HG02763 (cell line): ENCODE data around the gene ICOSLG.
"Not testable (repeated sequence)": the region's sequence is repeated elsewhere in the genome, so short reads cannot be mapped to it uniquely, and the experiment has no call there.

ENCODE experiments used
- ATAC-seq: cut with Tn5 transposase; IDR thresholded peaks from one replicate; pipeline ENCODE4 v1.9.1; 2021; ENCODE audit warnings: mild to moderate bottlenecking, moderate library complexity; ENCODE audit not compliant: unreplicated experiment

Gene ICOSLG

GRCh38 chr21:44227614-44228013, 13.1 kb downstream of the ICOSLG start:
- ATAC-seq, result not testable (repeated sequence)

GRCh38 chr21:44225605-44226004, 15.1 kb downstream of the ICOSLG start:
- not testable (repeated sequence) for ATAC-seq

DNA sequence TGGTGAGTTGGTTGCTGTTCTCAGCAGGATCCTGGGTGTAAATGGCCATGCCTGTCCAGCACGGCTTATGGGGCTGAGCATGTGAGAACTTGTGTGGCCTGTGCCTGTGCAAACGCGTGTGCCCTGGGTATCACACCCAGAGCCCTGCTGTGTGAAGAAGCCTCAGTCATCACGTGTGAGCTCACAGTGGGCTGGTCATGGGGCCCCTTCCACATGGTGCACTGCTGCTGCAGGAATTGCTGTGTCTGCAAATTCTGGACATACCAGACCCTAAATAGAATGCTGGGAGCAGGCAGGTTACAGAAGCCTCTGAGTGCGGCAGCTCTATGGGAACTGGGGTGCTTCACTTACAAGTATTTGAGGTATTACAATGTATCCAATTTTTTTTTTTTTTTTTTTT, 17.4 kb downstream of the ICOSLG start:
- ATAC-seq, result not testable (repeated sequence)

DNA sequence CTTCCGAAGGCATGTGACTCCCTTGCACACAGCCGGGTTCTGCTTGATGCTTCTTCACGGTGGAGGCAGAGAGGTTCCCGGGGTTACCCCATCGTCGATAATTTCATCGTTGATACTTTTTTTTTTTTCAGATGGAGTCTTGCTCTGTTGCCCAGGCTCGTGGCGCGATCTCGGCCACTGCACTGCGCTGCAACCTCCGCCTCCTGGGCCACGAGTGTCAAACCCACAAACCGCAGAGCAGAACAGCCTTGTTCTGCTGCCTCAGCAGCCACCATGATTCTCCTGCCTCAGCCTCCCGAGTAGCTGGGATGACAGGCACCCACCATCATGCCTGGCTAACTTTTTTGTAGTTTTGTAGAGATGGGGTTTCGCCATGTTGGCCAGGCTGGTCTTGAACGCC, 20.1 kb downstream of the ICOSLG start:
- ATAC-seq, result not testable (repeated sequence)

GRCh38 chr21:44218461-44218860, 22.3 kb downstream of the ICOSLG start:
- ATAC-seq, result not testable (repeated sequence)

DNA sequence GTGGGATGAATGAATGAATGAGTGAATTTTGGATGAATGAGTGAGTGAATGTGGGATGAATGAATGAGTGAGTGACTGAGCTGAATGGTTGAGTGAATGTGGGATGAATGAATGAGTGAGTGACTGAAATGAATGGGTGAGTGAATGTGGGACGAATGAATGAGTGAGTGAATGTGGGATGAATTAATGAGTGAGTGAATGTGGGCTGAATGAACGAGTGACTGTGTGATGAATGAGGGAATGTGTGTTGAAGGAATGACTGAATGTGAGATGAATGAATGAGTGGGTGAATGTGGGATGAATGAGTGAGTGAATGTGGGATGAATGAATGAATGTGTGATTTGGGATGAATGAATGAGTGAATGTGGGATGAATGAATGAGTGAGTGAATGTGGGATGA, 28.8 kb downstream of the ICOSLG start:
- not testable (repeated sequence) for ATAC-seq

DNA sequence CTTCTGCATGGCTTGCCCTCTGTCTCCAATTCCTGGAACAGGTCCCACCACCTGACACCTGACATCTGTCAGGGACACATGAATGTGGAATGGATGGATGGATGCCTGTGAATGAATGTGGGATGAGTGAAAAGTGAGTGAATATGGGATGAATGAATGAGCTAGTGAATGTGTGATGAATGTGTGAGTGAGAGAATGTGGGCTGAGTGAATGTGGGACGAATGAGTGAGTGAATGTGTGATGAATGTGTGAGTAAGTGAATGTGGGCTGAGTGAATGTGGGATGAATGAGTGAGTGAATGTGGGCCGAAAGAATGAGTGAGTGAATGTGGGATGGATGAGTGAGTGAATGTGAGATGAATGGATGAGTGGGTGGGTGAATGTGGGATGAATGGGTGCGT, 29.2 kb downstream of the ICOSLG start:
- ATAC-seq, result not testable (repeated sequence)

GRCh38 chr21:44207860-44208646, 32.7 kb downstream of the ICOSLG start:
- not testable (repeated sequence) for ATAC-seq

GRCh38 chr21:44206698-44207676, 33.8 kb downstream of the ICOSLG start:
- peak; percentile 63 for ATAC-seq

DNA sequence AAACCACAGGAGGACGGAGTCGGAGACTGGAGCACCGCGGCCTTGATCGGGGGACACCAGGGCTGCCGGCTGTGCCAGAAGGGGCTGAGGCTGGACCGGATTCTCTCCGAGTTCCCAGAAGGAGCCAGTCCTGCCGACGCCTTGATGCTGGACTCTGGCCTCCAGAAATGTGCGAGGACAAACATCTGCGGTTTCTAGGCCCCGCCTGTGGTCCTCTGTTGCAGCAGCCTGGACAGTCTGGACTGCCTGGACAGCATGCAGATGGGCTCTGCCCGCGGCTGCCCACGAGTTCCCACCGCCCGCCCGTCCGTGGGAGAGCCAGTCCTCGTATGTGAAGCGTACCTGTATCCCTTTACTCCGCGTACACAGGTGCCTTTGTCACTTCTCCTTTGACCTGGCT, 34.6 kb downstream of the ICOSLG start:
- not testable (repeated sequence) for ATAC-seq

DNA sequence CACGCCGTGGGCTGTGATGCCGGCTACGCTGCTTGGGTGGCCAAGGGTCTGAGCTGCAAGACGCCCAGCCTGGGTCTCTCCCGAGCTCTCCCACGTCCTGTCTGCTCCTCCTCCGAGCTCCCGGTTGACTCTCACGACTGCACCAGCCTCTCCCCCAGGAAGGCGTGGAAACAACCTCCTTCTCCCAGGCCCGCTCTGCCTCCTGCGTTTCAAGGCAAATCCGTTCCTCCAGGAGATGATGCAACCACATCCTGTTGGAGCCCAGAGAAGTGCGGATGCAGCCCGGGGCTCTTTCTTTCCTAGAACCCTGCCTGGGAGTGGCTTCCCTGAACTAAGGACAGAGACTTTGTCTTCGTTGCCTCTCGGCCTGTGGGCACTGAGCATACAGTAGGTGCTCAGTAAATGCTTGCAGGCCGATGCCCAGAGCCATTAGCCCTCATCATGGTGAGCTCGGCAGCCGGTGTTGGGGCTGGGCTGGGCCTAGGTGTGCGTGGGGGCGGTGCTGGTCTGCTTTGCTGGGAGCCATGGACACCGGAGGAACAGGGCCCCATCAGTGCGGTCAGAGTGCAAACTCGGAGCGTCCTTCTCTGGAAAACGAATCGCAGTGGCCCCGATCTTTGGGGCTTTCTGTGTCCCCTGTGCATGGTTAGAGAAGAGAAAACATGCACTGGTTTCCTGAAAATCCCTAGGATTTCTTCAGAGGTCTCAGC, 38.0 kb downstream of the ICOSLG start:
- not testable (repeated sequence) for ATAC-seq

- not testable (repeated sequence) for ATAC-seq
Observed at GRCh38 chr21:44199997-44200396, 40.7 kb downstream of the ICOSLG start.

GRCh38 chr21:44199448-44199847, 41.3 kb downstream of the ICOSLG start:
- ATAC-seq, result no peak

DNA sequence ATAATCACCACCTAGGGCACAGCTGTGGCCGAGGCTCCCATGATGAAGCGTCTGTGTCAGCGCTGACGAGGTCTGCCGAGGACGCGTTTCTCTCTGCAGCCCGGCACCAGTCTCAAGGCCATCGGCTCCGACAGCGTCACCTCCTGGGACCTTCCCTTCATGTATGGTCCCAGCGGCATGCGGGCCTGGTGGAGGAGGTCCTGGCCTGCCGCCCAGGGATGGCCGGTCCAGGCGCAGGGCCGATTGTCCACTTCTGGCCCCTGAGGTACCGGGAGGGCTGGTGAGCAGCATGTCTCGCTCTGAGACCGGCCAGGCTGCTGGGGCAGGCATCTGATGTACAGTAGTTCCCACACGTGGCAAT, 43.6 kb downstream of the ICOSLG start:
- ATAC-seq, result not testable (repeated sequence)

- not testable (repeated sequence) for ATAC-seq
Observed at GRCh38 chr21:44196212-44197155, 44.3 kb downstream of the ICOSLG start.

- not testable (repeated sequence) for ATAC-seq
Observed at GRCh38 chr21:44194888-44195287, 45.9 kb downstream of the ICOSLG start.

DNA sequence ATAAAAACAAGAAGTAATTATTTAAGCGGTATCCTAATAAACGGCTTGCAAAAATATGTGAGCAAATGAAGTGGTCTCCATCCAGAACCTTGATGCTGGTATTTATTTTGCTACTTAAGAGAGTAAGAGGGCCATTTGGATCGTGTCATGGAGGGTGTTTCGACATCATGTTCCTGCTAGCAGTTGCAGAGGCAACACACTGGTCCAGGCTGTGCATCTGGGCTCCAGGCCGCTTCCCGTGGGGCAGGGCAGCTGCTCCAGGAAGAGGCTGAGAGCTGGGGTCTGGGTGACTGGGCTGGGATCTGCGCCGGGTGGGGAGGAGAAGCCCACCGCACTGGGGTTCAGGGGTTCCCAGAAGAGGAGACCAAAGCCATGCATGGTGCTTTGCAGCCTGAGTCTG, 46.3 kb downstream of the ICOSLG start:
- ATAC-seq, result not testable (repeated sequence)

DNA sequence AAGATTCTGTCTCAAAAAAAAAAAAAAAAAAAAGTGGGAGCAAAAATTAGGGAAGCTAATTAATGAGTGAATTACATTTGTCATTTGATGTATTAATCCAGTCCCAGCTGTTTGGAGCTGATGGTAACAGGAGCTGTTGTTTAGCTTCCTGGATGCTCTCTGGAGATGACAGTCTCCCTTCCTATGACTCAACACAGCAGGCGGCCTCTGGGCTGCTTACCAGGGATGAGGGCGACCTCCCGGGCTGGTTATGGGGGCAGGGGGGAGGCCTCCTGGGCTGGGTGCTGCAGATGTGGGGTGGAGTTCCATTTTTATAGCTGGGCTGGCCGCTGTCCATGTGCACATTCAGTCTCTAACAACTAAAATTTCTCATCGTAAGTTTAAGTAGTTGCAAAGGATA, 47.6 kb downstream of the ICOSLG start:
- ATAC-seq, result not testable (repeated sequence)

DNA sequence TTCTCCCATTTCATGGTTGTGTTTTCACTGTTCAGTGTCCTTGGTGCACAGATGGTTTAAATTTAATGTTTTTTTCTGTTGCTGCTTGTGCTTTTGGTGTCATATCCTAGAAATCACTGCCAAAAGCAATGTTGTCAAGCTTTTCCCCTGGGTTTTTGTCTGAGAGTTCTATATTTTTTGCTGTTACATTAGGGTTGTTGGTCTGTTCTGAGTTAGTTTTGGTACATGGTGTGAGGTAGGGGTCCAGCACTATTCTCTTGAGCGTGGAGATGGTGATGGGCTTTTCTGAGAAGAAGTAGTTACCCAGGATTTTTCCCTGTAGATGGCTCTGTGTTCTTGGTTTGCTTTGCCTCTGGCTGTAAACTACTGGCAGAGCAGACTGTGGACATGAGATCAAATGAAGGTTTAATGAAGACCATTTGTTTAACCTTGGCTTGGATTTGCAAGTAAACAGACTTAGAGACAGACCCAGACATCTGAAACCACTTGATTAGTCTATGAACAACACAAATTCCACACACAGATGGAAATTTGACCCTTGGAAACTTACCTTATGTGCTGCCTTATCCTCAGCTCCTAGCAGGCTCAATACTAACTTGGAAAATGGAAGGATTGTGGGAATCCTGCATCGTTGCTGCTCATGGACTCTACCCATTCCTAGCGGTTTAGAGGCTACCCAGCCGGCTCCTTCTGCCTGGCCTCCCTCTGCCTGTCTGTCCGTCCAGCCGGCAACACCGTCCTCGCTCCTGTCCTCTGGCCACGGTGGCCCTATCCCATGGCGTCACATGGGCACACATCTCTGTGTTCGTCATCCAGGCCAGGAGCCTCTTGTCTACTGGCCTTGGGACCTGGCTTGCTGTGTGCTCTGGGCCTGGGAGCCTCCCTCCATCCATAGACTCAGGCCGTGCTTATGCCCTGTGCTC, 50.1 kb downstream of the ICOSLG start:
- ATAC-seq, result not testable (repeated sequence)
